Lower lobe of right lung (tissue), 2 donors: Measurements from ENCODE around the gene LAT. TPM values are rescaled to one million over a fixed set of nuclear protein-coding genes. Genes with fewer than 3 reads are reported as not detected.

Source experiments
- ATAC-seq, 2 donors: fragments of 200-7000 bp; cut with Tn5 transposase; one replicate each; pipeline ENCODE4 v1.9.1; 2020 to 2022; ENCODE audit warnings: mild to moderate bottlenecking in 2 of 2, moderate library complexity in 2 of 2
- DNase-seq: peaks from one replicate; pipeline ENCODE4 v3.0.0-alpha.2; 2020
- H3K27ac ChIP-seq: fragments of 200-600 bp; one replicate; pipeline ENCODE4 v1.8.0; 2022
- H3K27me3 ChIP-seq: fragments of 200-600 bp; one replicate; pipeline ENCODE4 v1.8.0; 2022; ENCODE audit warnings: low read depth
- H3K36me3 ChIP-seq: fragments of 200-600 bp; one replicate; pipeline ENCODE4 v1.8.0; 2022; ENCODE audit warnings: mild to moderate bottlenecking
- H3K4me1 ChIP-seq: fragments of 200-600 bp; one replicate; pipeline ENCODE4 v1.8.0; 2022
- H3K4me3 ChIP-seq: fragments of 200-600 bp; one replicate; pipeline ENCODE4 v1.8.0; 2022; ENCODE audit warnings: mild to moderate bottlenecking
- H3K9me3 ChIP-seq: fragments of 200-600 bp; one replicate; pipeline ENCODE4 v1.8.0; 2022
- CTCF ChIP-seq: fragments of 200-600 bp; IDR thresholded peaks from one replicate; pipeline ENCODE4 v1.8.0; 2022; ENCODE audit warnings: antibody characterized with exemption, mild to moderate bottlenecking
- intact Hi-C: fragments of 100-400 bp; cut with DNase I; formaldehyde crosslinking; loops from one replicate; pipeline ENCODE4 v1.11.0; 2022
- total RNA-seq: library from RNA; stranded (reverse); fragmentation: NEBNext Ultra II Directional; extraction: Animal tissue kit (Norgen Biotek cat#: 25700); gene quantifications from one replicate; pipeline ENCODE4 v1.2.1, GENCODE V29; 2021
- donor health status: DM: no; HTN: yes; CAD: no; lungs with severe emphysema.

Gene LAT
- total RNA-seq, 1 donor from 2014 or later, result 17.8 TPM

GRCh38 chr16:28980929-28981328 is 3.9 kb upstream of the LAT start:
- ATAC-seq, result no peak
- intact Hi-C loops, result no loop called here
- no peaks in the 10 kb centered on the region for H3K27me3 ChIP-seq

GRCh38 chr16:28981517-28981916 is 3.3 kb upstream of the LAT start:
- H3K9me3 ChIP-seq, result no peaks in the 10 kb centered on the region
- no peak for ATAC-seq
- no peak for DNase-seq
- H3K36me3 ChIP-seq, result peaks cover 76% of the 10 kb centered on the region
- H3K27ac ChIP-seq, result no peak overlapping the region
- peak; percentile 39 for TF ChIP-seq CTCF
- H3K4me3 ChIP-seq, result no peak overlapping the region
- peaks cover 13% of the 10 kb centered on the region for H3K4me1 ChIP-seq
- intact Hi-C loops, result no loop called here
- H3K27me3 ChIP-seq, result no peaks in the 10 kb centered on the region

More at GRCh38 chr16:28980929-28981328, 3.9 kb upstream of the LAT start:
- no peak for DNase-seq
- no peaks in the 10 kb centered on the region for H3K9me3 ChIP-seq
- no peak for TF ChIP-seq CTCF
- H3K4me1 ChIP-seq, result peaks cover 19% of the 10 kb centered on the region
- no peak overlapping the region for H3K4me3 ChIP-seq
- H3K27ac ChIP-seq, result no peak overlapping the region
- H3K36me3 ChIP-seq, result peaks cover 71% of the 10 kb centered on the region

- no peak for ATAC-seq
- intact Hi-C loops, result no loop called here
- no peak for TF ChIP-seq CTCF
- H3K4me1 ChIP-seq, result peaks cover 7% of the 10 kb centered on the region
- no peaks in the 10 kb centered on the region for H3K9me3 ChIP-seq
- peaks cover 85% of the 10 kb centered on the region for H3K36me3 ChIP-seq
- DNase-seq, result no peak
- H3K27me3 ChIP-seq, result no peaks in the 10 kb centered on the region
- no peak overlapping the region for H3K4me3 ChIP-seq
- no peak overlapping the region for H3K27ac ChIP-seq
Observed at GRCh38 chr16:28982418-28982817, 2.4 kb upstream of the LAT start.

GRCh38 chr16:28982949-28983348 is 1.9 kb upstream of the LAT start:
- no peak for ATAC-seq

GRCh38 chr16:28983644-28984043 is 1.2 kb upstream of the LAT start:
- intact Hi-C loops, result no loop called here
- H3K9me3 ChIP-seq, result no peaks in the 10 kb centered on the region
- DNase-seq (no peak), ATAC-seq (no peak)
- H3K36me3 ChIP-seq, result peaks cover 88% of the 10 kb centered on the region
- H3K4me1 ChIP-seq, result no peaks in the 10 kb centered on the region
- no peak overlapping the region for H3K27ac ChIP-seq
- no peak for TF ChIP-seq CTCF
- no peaks in the 10 kb centered on the region for H3K27me3 ChIP-seq
- no peak overlapping the region for H3K4me3 ChIP-seq

More at GRCh38 chr16:28982949-28983348, 1.9 kb upstream of the LAT start:
- peaks cover 2% of the 10 kb centered on the region for H3K4me1 ChIP-seq
- H3K4me3 ChIP-seq, result no peak overlapping the region
- DNase-seq, result no peak
- no peak overlapping the region for H3K27ac ChIP-seq
- TF ChIP-seq CTCF, result no peak
- H3K27me3 ChIP-seq, result no peaks in the 10 kb centered on the region
- peaks cover 88% of the 10 kb centered on the region for H3K36me3 ChIP-seq
- no peaks in the 10 kb centered on the region for H3K9me3 ChIP-seq
- intact Hi-C loops, result no loop called here

GRCh38 chr16:28984091-28984490 is 761 bp upstream of the LAT start:
- no peak for TF ChIP-seq CTCF
- no peaks in the 10 kb centered on the region for H3K9me3 ChIP-seq
- H3K4me3 ChIP-seq, result peak overlapping the region; percentile 48
- no peaks in the 10 kb centered on the region for H3K4me1 ChIP-seq
- DNase-seq (no peak), ATAC-seq (peak in 1 of 2 donors; percentile 4)
- no peaks in the 10 kb centered on the region for H3K27me3 ChIP-seq
- intact Hi-C loops, result no loop called here
- H3K27ac ChIP-seq, result peak overlapping the region; percentile 60
- H3K36me3 ChIP-seq, result peaks cover 88% of the 10 kb centered on the region
